Activated CD8-positive, alpha-beta T cell treated with anti-CD3 and anti-CD28 coated beads for 36 hours (primary cell): Measurements from ENCODE around the gene IAPP. TPM values are rescaled to one million over a fixed set of nuclear protein-coding genes. Genes with fewer than 3 reads are reported as not detected.

Source experiments
- ATAC-seq: fragments of 200-7000 bp; cut with Tn5 transposase; one replicate; pipeline ENCODE4 v1.10.0; 2021; ENCODE audit warnings: mild to moderate bottlenecking, moderate library complexity
- CTCF ChIA-PET: fragments of 350-600 bp; sonication (Branson Sonifier 250); formaldehyde crosslinking; loops from one replicate; lab custom pipeline; 2021; ENCODE audit warnings: antibody characterized with exemption; lab: Charles Lee
- POLR2A ChIA-PET: fragments of 350-600 bp; sonication (Branson Sonifier 250); formaldehyde crosslinking; loops from one replicate; lab custom pipeline; 2021; ENCODE audit warnings: antibody characterized with exemption; lab: Charles Lee
- DNase-seq: peaks from one replicate; pipeline ENCODE4 v3.0.0-alpha.2; 2020
- H3K27ac Mint-ChIP-seq: one replicate; pipeline ENCODE4 v1.8.0; 2021; ENCODE audit warnings: mild to moderate bottlenecking, mixed read lengths
- H3K27me3 Mint-ChIP-seq: one replicate; pipeline ENCODE4 v1.8.0; 2021; ENCODE audit warnings: mixed read lengths
- H3K36me3 Mint-ChIP-seq: one replicate; pipeline ENCODE4 v1.8.0; 2021; ENCODE audit warnings: low read depth, mixed read lengths
- H3K4me1 Mint-ChIP-seq: one replicate; pipeline ENCODE4 v1.8.0; 2021; ENCODE audit warnings: low read depth, mixed read lengths
- H3K4me3 Mint-ChIP-seq: one replicate; pipeline ENCODE4 v1.8.0; 2021; ENCODE audit warnings: mild to moderate bottlenecking, moderate library complexity, mixed read lengths
- H3K9me3 Mint-ChIP-seq: one replicate; pipeline ENCODE4 v1.8.0; 2021; ENCODE audit warnings: mixed read lengths
- CTCF ChIP-seq: fragments of 200-600 bp; IDR thresholded peaks from one replicate; pipeline ENCODE4 v1.8.0; 2022; ENCODE audit warnings: antibody characterized with exemption, mild to moderate bottlenecking
- intact Hi-C: fragments of 100-400 bp; cut with micrococcal nuclease; formaldehyde crosslinking; loops from one replicate; pipeline ENCODE4 v1.10.0; 2022
- total RNA-seq, 2 experiments: library from RNA; stranded (reverse); gene quantifications; one replicate each; pipeline ENCODE4 v1.2.3, GENCODE V29; 2021

The IAPP gene
- total RNA-seq, 2 experiments from 2014 or later, result not detected

GRCh38 chr12:21340403-21340802, 32.3 kb upstream of the IAPP start:
- POLR2A ChIA-PET, result no interaction called here
- Mint-ChIP-seq H3K36me3 (no peaks in the 10 kb centered on the region), H3K9me3 (no peaks in the 10 kb centered on the region), H3K27me3 (peaks cover 2% of the 10 kb centered on the region), H3K4me1 (peaks cover 3% of the 10 kb centered on the region), H3K27ac (no peak overlapping the region), H3K4me3 (no peak overlapping the region)
- CTCF ChIA-PET, result no interaction called here
- no peak for TF ChIP-seq CTCF
- no peak for DNase-seq
- intact Hi-C loops, result no loop called here
- no peak for ATAC-seq

- intact Hi-C loops, result no loop called here
- CTCF ChIA-PET, result no interaction called here
- H3K27ac Mint-ChIP-seq, result no peak overlapping the region
- DNase-seq (no peak), ATAC-seq (no peak)
- peaks cover 3% of the 10 kb centered on the region for H3K4me1 Mint-ChIP-seq
- H3K9me3 Mint-ChIP-seq, result no peaks in the 10 kb centered on the region
- no peak overlapping the region for H3K4me3 Mint-ChIP-seq
- peaks cover 5% of the 10 kb centered on the region for H3K27me3 Mint-ChIP-seq
- H3K36me3 Mint-ChIP-seq, result no peaks in the 10 kb centered on the region
- POLR2A ChIA-PET, result interaction anchor here (1.6 kb wide), 1 partner anchor 21 kb away, joined by 3 read pairs; no protein-coding TSS in a partner anchor
- no peak for TF ChIP-seq CTCF
Measured at GRCh38 chr12:21341769-21342168, 30.9 kb upstream of the IAPP start.

GRCh38 chr12:21343636-21344035, 29.1 kb upstream of the IAPP start:
- intact Hi-C loops, result no loop called here
- ATAC-seq (no peak), DNase-seq (no peak)
- POLR2A ChIA-PET, result no interaction called here
- H3K4me3 Mint-ChIP-seq, result no peak overlapping the region
- H3K4me1 Mint-ChIP-seq, result peaks cover 3% of the 10 kb centered on the region
- no peaks in the 10 kb centered on the region for H3K36me3 Mint-ChIP-seq
- H3K27me3 Mint-ChIP-seq, result peaks cover 7% of the 10 kb centered on the region
- CTCF ChIA-PET, result no interaction called here
- H3K9me3 Mint-ChIP-seq, result no peaks in the 10 kb centered on the region
- TF ChIP-seq CTCF, result no peak
- no peak overlapping the region for H3K27ac Mint-ChIP-seq

GRCh38 chr12:21346542-21347205, 26.0 kb upstream of the IAPP start:
- ATAC-seq, result no peak
- no peak for TF ChIP-seq CTCF
- intact Hi-C loops, result no loop called here
- no peak for DNase-seq
- Mint-ChIP-seq H3K4me1 (no peaks in the 10 kb centered on the region), H3K27me3 (peaks cover 8% of the 10 kb centered on the region), H3K36me3 (no peaks in the 10 kb centered on the region), H3K9me3 (no peaks in the 10 kb centered on the region), H3K27ac (no peak overlapping the region), H3K4me3 (no peak overlapping the region)
- ChIA-PET POLR2A (interaction anchor here (0.7 kb wide), 1 partner anchor 105 kb away, joined by 3 read pairs; no protein-coding TSS in a partner anchor), CTCF (no interaction called here)

- H3K4me3 Mint-ChIP-seq, result no peak overlapping the region
- no peak for TF ChIP-seq CTCF
- H3K9me3 Mint-ChIP-seq, result no peaks in the 10 kb centered on the region
- intact Hi-C loops, result no loop called here
- H3K36me3 Mint-ChIP-seq, result no peaks in the 10 kb centered on the region
- no peak for ATAC-seq
- DNase-seq, result no peak
- H3K27me3 Mint-ChIP-seq, result peaks cover 18% of the 10 kb centered on the region
- CTCF ChIA-PET, result no interaction called here
- H3K4me1 Mint-ChIP-seq, result no peaks in the 10 kb centered on the region
- POLR2A ChIA-PET, result no interaction called here
- H3K27ac Mint-ChIP-seq, result no peak overlapping the region
Measured at GRCh38 chr12:21350975-21351374, 21.7 kb upstream of the IAPP start.
